ENCODE data around the gene XIAP.

Gene XIAP

DNA sequence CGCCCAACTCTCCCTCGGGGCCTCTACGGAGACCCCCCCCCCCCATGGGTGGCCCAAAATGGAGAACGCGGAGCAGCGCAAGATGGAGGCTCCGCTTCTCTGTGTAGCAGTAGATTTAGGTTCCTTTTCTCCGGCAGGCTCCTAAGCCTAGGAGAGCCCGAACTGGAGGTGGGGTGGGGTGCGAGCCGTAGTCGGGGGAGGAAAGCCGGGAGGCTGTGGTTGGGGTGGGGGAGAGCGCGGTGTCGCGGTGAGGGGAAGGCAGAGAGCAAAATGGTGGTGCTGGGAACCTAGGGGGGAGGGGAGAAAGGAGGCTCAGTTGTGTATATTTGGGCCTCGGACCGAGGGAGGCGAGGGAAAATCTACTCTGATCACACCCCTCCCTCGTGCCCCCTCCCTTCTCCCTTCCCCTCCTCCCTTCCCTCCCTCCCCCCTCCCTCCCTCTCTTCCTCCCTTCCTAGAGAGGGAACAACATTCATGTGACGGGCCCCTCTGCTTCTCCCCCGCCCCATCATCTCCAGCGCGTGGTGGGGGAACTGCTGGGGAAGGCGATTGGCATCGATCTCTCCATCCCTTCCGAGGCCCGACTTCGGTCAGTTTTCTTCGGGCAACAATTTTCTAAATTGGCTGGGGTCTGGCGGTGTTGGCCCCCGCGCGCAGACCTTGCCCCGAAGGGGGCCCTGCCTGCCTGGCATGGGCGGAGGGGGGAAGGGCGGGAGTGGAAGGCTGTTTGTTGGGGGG is 101.6 kb downstream of the XIAP start, which contains the start of gene STAG2:
TSS of gene STAG2 (plus strand) at position 439 of the 738 bp plus-strand sequence. CDS start 60,922 bp downstream, outside the sequence.
- DNase-seq (ENCODE audit: low read depth) = no peak

DNA sequence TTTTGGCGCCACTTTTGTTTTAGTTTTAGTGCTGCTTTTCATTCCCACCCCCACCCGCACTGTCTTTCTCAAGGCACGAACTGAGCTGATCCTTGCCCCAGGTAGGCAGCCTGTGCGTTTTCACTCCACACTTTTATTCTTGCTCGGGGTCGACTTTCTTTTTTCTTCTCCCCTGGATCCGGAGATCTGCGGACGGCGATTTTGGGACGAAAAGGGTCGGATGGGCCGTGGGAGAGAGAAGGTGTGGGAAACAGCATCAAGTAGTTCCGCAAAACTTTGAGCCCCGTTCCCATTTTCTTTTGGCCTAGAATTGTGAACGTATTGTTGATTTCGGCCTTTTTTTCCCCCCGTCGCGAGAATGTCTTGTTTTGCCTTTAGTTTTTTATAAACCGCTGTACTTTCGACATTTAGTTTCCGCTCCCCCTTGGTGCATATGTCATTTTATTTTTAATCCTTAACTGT is 102.2 kb downstream of the XIAP start:
- no peak for DNase-seq (ENCODE audit: low read depth)

DNA sequence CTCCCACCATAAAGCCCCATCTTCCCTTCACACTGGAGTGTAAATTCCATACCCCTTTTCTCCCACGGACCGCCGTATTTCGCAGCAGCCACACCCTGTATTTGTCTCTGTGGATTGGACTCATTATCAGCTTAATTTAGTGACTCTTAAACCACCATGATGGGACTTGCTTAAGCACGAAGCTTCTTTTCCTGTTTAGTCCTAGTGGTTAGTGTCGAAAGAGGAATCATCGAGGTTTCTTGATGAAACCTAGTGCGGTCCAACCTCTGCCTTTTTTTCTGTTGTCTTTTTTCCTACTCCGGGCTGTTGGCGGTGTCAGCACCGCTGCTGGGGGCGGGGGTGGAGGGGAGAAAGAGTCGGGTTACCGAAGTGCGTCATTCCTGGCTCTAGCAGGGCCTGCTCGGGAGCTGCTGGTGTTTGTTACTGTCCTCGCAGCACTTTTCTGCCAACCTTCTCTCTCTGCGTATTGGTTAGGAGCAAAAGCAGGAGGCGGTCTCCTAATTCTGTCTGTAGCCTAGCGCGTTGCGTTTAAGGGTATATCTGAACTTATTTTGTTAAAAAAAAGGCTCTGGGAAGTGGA is 103.0 kb downstream of the XIAP start:
- DNase-seq (ENCODE audit: low read depth) = peak; percentile 61
